ENCODE measurements around the gene CFAP299. TPM values are rescaled to one million over a fixed set of nuclear protein-coding genes. Genes with fewer than 3 reads are reported as not detected.

CFAP299 gene
- total RNA-seq, 6 experiments from 2014 or later, result not detected

- intact Hi-C loops (cut with DNase I), result no loop called here
- no peak for DNase-seq
- Histone ChIP-seq H3K4me1 (no peaks in the 10 kb centered on the region), H3K36me3 (no peaks in the 10 kb centered on the region), H3K27ac (no peak overlapping the region), H3K9me3 (no peaks in the 10 kb centered on the region), H3K4me3 (no peak overlapping the region), H3K27me3 (no peaks in the 10 kb centered on the region)
- TF ChIP-seq POLR2A (IDR thresholded peaks at IDR 0.05) (no peak), CTCF (IDR thresholded peaks at IDR 0.05) (no peak)
- no peak for ATAC-seq
Measured at GRCh38 chr4:80343887-80344286, 8.4 kb downstream of the CFAP299 start.

GRCh38 chr4:80360084-80360483, 24.6 kb downstream of the CFAP299 start:
- ATAC-seq, result peak in 1 of 4 donors; percentile 33
- TF ChIP-seq CTCF (IDR thresholded peaks at IDR 0.05) (no peak), POLR2A (IDR thresholded peaks at IDR 0.05) (no peak)
- intact Hi-C loops (cut with DNase I), result loop anchor here in 1 of 2 donors (5.0 kb wide), 1 partner anchor 697 kb away; no protein-coding TSS in a partner anchor
- no peaks in the 10 kb centered on the region for H3K4me1 ChIP-seq
- H3K9me3 ChIP-seq, result no peaks in the 10 kb centered on the region
- H3K36me3 ChIP-seq, result no peaks in the 10 kb centered on the region
- 13% methylated on average over 1 of the region's 3 CpGs for WGBS (ENCODE audit: insufficient coverage, low coverage, low lambda C conversion rate, missing lambda C conversion rate)
- H3K4me3 ChIP-seq, result no peak overlapping the region
- H3K27ac ChIP-seq, result no peak overlapping the region
- no peak for DNase-seq
- H3K27me3 ChIP-seq, result no peaks in the 10 kb centered on the region

GRCh38 chr4:80360900-80361299, 25.4 kb downstream of the CFAP299 start:
- TF ChIP-seq POLR2A (IDR thresholded peaks at IDR 0.05), result no peak
- no peak for TF ChIP-seq CTCF (IDR thresholded peaks at IDR 0.05)
- H3K4me3 ChIP-seq, result no peak overlapping the region
- H3K27me3 ChIP-seq, result no peaks in the 10 kb centered on the region
- H3K36me3 ChIP-seq, result no peaks in the 10 kb centered on the region
- ATAC-seq (no peak), DNase-seq (no peak)
- H3K9me3 ChIP-seq, result no peaks in the 10 kb centered on the region
- no peaks in the 10 kb centered on the region for H3K4me1 ChIP-seq
- H3K27ac ChIP-seq, result no peak overlapping the region
- intact Hi-C loops (cut with DNase I), result loop anchor here in 1 of 2 donors (5.0 kb wide), 1 partner anchor 696 kb away; no protein-coding TSS in a partner anchor
- 32% methylated on average over 3 of the region's 3 CpGs for WGBS (ENCODE audit: insufficient coverage, low coverage, low lambda C conversion rate, missing lambda C conversion rate)

- intact Hi-C loops (cut with DNase I), result loop anchor here in 1 of 2 donors (5.0 kb wide), 1 partner anchor 696 kb away; no protein-coding TSS in a partner anchor
- DNase-seq (no peak), ATAC-seq (peak; percentile 51 to 62 (median 56))
- Histone ChIP-seq H3K4me1 (no peaks in the 10 kb centered on the region), H3K27ac (no peak overlapping the region), H3K4me3 (no peak overlapping the region), H3K27me3 (no peaks in the 10 kb centered on the region), H3K36me3 (no peaks in the 10 kb centered on the region), H3K9me3 (no peaks in the 10 kb centered on the region)
- 46% methylated on average over 1 of the region's 1 CpG for WGBS (ENCODE audit: insufficient coverage, low coverage, low lambda C conversion rate, missing lambda C conversion rate)
- TF ChIP-seq CTCF (IDR thresholded peaks at IDR 0.05) (peak; percentile 39 to 52 (median 50)), POLR2A (IDR thresholded peaks at IDR 0.05) (no peak)
Measured at GRCh38 chr4:80361329-80361900, 25.9 kb downstream of the CFAP299 start.

Measured in right lobe of liver (tissue), 6 donors.